HUES64 (cell line): ENCODE results near the gene DCN.

Source experiments
- H3K27ac ChIP-seq: 2 replicates; pipeline ENCODE4 v1.7.0; 2013; ENCODE audit warnings: low read depth, low read length, inconsistent platforms
- H3K27me3 ChIP-seq: 2 replicates; pipeline ENCODE4 v1.6.1; 2013; ENCODE audit warnings: mild to moderate bottlenecking, low read length; ENCODE audit not compliant: insufficient read depth
- H3K36me3 ChIP-seq: 2 replicates; pipeline ENCODE4 v1.6.1; 2013; ENCODE audit warnings: mild to moderate bottlenecking, low read length; ENCODE audit not compliant: insufficient read depth
- H3K4me1 ChIP-seq: 2 replicates; pipeline ENCODE4 v1.6.1; 2013; ENCODE audit warnings: mild to moderate bottlenecking, low read length, moderate library complexity; ENCODE audit not compliant: insufficient read depth
- H3K4me3 ChIP-seq: 2 replicates; pipeline ENCODE4 v1.5.1; 2013; ENCODE audit warnings: mild to moderate bottlenecking, low read length, moderate library complexity
- H3K9ac ChIP-seq: 2 replicates; pipeline ENCODE4 v1.6.1; 2013; ENCODE audit warnings: mild to moderate bottlenecking, low read depth, low read length
- H3K9me3 ChIP-seq: 2 replicates; pipeline ENCODE4 v1.6.1; 2013; ENCODE audit warnings: low read depth, low read length; ENCODE audit not compliant: insufficient read depth
- WGBS: fragments of 150-250, 120-280 bp; methylation state at CpG from one replicate; pipeline ENCODE4 v1.1.7; 2013; ENCODE audit warnings: missing lambda C conversion rate; 5-methylcytosine and 5-hydroxymethylcytosine counted together

Gene DCN

GRCh38 chr12:91138337-91138920, 44.2 kb downstream of the DCN start:
- H3K9ac ChIP-seq: no peak overlapping the region
- no peak overlapping the region for H3K27ac ChIP-seq
- 90% methylated on average over 1 of the region's 1 CpG for WGBS

GRCh38 chr12:91133871-91134270, 48.7 kb downstream of the DCN start:
- no CpG with 5 or more reads among the region's 1 CpG for WGBS
- no peaks in the 10 kb centered on the region for H3K9me3 ChIP-seq
- no peaks in the 10 kb centered on the region for H3K4me1 ChIP-seq
- H3K9ac ChIP-seq: no peak overlapping the region
- H3K4me3 ChIP-seq: no peak overlapping the region
- no peaks in the 10 kb centered on the region for H3K27me3 ChIP-seq
- H3K27ac ChIP-seq: no peak overlapping the region
- no peaks in the 10 kb centered on the region for H3K36me3 ChIP-seq

More at GRCh38 chr12:91138337-91138920, 44.2 kb downstream of the DCN start:
- no peaks in the 10 kb centered on the region for H3K9me3 ChIP-seq
- H3K27me3 ChIP-seq: no peaks in the 10 kb centered on the region
- H3K4me1 ChIP-seq: no peaks in the 10 kb centered on the region
- no peaks in the 10 kb centered on the region for H3K36me3 ChIP-seq
- H3K4me3 ChIP-seq: no peak overlapping the region

DNA sequence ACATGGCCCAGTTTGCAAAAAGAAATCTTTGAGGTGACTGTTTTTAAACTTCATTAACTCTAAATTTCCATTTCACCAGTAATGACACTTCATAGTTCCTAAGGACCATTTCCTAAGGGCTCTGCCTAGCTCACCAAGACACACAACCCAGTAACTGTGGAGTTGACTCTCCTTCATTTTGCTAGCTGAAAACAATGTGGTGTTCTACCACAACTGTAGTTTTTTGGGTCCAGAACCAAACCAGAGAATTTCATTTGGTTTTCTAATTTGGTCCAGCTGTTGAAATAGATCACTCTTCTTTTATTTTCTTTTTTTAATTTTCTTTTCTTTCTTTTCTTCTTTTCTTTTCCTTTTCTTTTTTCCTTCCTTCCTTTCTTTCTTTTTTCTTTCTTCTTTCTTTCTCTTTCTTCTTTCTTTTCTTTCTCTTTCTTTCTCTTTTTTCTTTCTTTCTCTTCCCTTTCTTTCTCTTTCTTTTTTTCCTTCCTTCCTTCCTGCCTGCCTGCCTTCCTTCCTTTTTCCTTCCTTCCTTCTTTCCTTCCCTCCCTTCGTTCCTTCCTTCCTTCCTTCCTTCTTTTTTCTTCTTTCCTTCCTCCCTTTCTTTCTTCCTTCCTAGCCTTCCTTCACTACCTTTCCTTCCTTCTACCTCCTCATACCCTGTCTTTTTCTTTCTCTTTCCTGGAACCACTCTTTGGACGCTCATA, 52.8 kb downstream of the DCN start:
- Histone ChIP-seq H3K27me3 (no peaks in the 10 kb centered on the region), H3K9ac (no peak overlapping the region), H3K4me1 (no peaks in the 10 kb centered on the region), H3K9me3 (no peaks in the 10 kb centered on the region), H3K36me3 (no peaks in the 10 kb centered on the region), H3K4me3 (no peak overlapping the region), H3K27ac (no peak overlapping the region)
- WGBS: 95% methylated on average over 1 of the region's 2 CpGs

GRCh38 chr12:91127751-91128150, 54.9 kb downstream of the DCN start:
- Histone ChIP-seq H3K4me3 (no peak overlapping the region), H3K9ac (no peak overlapping the region), H3K27ac (no peak overlapping the region), H3K36me3 (no peaks in the 10 kb centered on the region), H3K27me3 (no peaks in the 10 kb centered on the region), H3K9me3 (no peaks in the 10 kb centered on the region), H3K4me1 (no peaks in the 10 kb centered on the region)
- WGBS: 97% methylated on average over 1 of the region's 3 CpGs

- no peak overlapping the region for H3K9ac ChIP-seq
- no peak overlapping the region for H3K27ac ChIP-seq
- H3K9me3 ChIP-seq: no peaks in the 10 kb centered on the region
- no peak overlapping the region for H3K4me3 ChIP-seq
- 100% methylated on average over 2 of the region's 2 CpGs for WGBS
- H3K27me3 ChIP-seq: no peaks in the 10 kb centered on the region
- H3K4me1 ChIP-seq: no peaks in the 10 kb centered on the region
- H3K36me3 ChIP-seq: no peaks in the 10 kb centered on the region
Observed at GRCh38 chr12:91127306-91127705, 55.3 kb downstream of the DCN start.

GRCh38 chr12:91126516-91126915, 56.1 kb downstream of the DCN start:
- Histone ChIP-seq H3K9me3 (no peaks in the 10 kb centered on the region), H3K4me1 (no peaks in the 10 kb centered on the region), H3K27me3 (no peaks in the 10 kb centered on the region), H3K9ac (no peak overlapping the region), H3K4me3 (no peak overlapping the region), H3K36me3 (no peaks in the 10 kb centered on the region), H3K27ac (no peak overlapping the region)
- WGBS: 83% methylated on average over 1 of the region's 1 CpG

DNA sequence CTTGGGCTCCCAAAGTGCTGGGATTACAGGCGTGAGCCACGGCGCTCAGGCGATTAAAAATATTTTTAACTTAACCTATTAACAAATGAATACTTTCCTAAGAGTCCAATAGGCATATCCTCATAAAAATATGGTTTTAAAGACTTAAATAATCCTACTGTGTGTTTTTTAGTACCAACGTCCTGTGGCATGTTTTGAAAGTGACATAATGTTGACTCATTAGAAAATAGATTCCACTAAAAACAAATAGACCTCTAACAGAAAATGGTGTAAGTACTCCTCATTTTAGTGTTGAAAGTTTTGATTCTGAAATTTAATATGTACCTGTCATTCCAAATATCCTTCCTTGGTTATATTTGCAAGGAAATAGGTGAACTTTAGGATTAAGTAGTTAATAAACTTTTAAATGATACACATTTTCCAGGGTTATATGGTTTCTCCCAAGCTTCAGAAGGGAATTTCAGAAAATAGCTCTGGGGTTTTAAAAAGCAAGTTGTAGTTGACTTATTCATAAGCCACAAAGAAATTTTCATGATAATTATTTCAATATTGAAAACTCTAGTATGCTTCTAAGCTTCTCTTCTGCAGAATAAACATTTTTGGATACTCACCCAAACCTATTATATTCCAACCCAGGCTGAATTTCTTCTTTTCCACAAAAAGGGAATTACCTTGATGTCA, 59.2 kb downstream of the DCN start:
- no peaks in the 10 kb centered on the region for H3K4me1 ChIP-seq
- H3K27ac ChIP-seq: no peak overlapping the region
- no peaks in the 10 kb centered on the region for H3K9me3 ChIP-seq
- no peaks in the 10 kb centered on the region for H3K27me3 ChIP-seq
- 99% methylated on average over 4 of the region's 5 CpGs for WGBS
- no peaks in the 10 kb centered on the region for H3K36me3 ChIP-seq
- H3K4me3 ChIP-seq: no peak overlapping the region
- H3K9ac ChIP-seq: no peak overlapping the region

- no peak overlapping the region for H3K4me3 ChIP-seq
- no peak overlapping the region for H3K9ac ChIP-seq
- no peaks in the 10 kb centered on the region for H3K4me1 ChIP-seq
- no peak overlapping the region for H3K27ac ChIP-seq
- no peaks in the 10 kb centered on the region for H3K36me3 ChIP-seq
- no peaks in the 10 kb centered on the region for H3K9me3 ChIP-seq
- no peaks in the 10 kb centered on the region for H3K27me3 ChIP-seq
Observed at GRCh38 chr12:91120781-91121180, 61.8 kb downstream of the DCN start.

DNA sequence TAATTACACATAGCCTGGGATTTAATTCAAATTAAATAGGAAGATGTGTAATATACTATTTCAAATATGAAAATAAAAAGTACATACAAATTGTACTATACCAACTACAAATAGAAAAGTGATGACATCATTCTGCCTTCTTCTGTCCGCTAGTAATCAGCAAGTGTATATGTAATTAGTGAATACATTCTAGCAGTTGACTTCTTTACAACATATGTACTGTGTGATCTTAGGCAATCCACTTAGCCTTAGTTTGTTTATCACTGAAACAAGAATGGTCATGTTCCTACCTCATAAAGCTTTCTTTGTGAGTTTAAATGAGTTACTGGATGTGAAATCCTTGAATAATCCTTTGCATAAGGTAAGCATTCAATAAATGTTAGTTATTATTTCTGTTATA, 63.5 kb downstream of the DCN start:
- WGBS: no CpG with 5 or more reads among the region's 1 CpG

GRCh38 chr12:91113621-91114020, 69.0 kb downstream of the DCN start:
- H3K27ac ChIP-seq: no peak overlapping the region
- H3K4me3 ChIP-seq: no peak overlapping the region
- H3K36me3 ChIP-seq: no peaks in the 10 kb centered on the region
- no peaks in the 10 kb centered on the region for H3K9me3 ChIP-seq
- 98% methylated on average over 6 of the region's 6 CpGs for WGBS
- H3K27me3 ChIP-seq: no peaks in the 10 kb centered on the region
- H3K4me1 ChIP-seq: no peaks in the 10 kb centered on the region
- no peak overlapping the region for H3K9ac ChIP-seq

More for the DNA sequence above, 63.5 kb downstream of the DCN start:
- no peaks in the 10 kb centered on the region for H3K9me3 ChIP-seq
- no peaks in the 10 kb centered on the region for H3K36me3 ChIP-seq
- H3K9ac ChIP-seq: no peak overlapping the region
- no peaks in the 10 kb centered on the region for H3K27me3 ChIP-seq
- no peak overlapping the region for H3K4me3 ChIP-seq
- no peak overlapping the region for H3K27ac ChIP-seq
- no peaks in the 10 kb centered on the region for H3K4me1 ChIP-seq

DNA sequence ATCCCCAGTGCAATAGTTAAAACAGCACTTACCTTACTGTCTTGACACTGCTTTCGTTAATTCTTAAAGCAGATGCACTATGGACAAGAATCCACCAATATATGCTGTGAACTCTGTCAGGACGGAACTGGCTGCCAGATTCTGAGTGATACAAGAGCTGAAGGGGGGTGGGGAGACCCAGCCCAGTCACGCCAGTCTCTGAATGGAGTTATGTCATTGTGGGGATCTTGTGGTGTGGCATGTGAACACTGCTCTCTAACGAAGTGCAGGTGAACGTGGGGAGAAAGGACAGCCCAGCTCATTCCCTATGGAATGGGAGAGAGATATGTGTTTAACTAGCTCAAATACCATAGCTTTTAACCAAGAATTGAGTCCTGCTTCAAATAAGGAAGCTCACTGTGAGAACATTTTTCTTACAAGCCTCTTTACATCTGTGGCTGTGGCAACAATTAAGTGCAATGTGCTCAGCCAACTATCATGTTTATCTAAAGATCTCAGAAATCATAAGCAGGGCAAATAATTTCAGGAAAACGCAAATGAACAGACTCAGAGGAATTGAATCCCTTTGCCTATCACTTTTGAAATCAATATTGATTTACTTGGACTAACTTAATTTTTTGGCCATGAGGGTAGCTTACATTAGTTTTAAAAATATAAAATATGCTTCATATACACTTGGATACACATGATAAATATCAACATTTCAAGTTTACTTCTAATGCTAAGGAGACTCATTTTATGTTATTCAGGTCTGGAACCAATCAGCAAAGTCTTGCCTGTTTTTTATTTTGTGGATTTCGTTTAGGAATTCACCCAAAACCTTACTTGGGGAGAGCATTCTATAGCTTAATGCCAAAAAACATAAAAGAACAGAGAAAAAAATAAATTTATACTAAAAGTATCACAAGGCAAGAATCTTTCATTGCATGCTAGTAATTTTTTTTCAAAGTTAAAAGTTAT, 71.0 kb downstream of the DCN start, which contains the start of gene LUM:
TSS of gene LUM (minus strand) at position 129 of the 960 bp plus-strand sequence. CDS start 2,515 bp downstream, outside the sequence.
- H3K4me1 ChIP-seq: no peaks in the 10 kb centered on the region
- WGBS: 81% methylated on average over 7 of the region's 7 CpGs
- H3K27me3 ChIP-seq: no peaks in the 10 kb centered on the region
- H3K9ac ChIP-seq: no peak within 1 kb of the TSS
- no peaks in the 10 kb centered on the region for H3K36me3 ChIP-seq
- H3K27ac ChIP-seq: no peak within 1 kb of the TSS
- no peak within 1 kb of the TSS; the same call in 1 of the 2 replicates for H3K4me3 ChIP-seq
- H3K9me3 ChIP-seq: no peaks in the 10 kb centered on the region
